NB4 (cell line): ENCODE results near the gene NTRK2.

Source experiments
- DNase-seq: peaks from one replicate; pipeline ENCODE4 v3.0.0; 2010; ENCODE audit warnings: low read depth
- H3K4me3 ChIP-seq: one replicate; pipeline ENCODE4 v1.5.1; 2011; ENCODE audit warnings: mild to moderate bottlenecking, low read depth, low read length, moderate library complexity
- MAX ChIP-seq: IDR thresholded peaks from 2 replicates; pipeline ENCODE4 v1.6.1; 2011; ENCODE audit warnings: low read depth, low read length
- MYC ChIP-seq: IDR thresholded peaks from 2 replicates; pipeline ENCODE4 v1.6.1; 2011; ENCODE audit warnings: low read depth, low read length
- POLR2A ChIP-seq: IDR thresholded peaks from 2 replicates; pipeline ENCODE4 v1.6.1; 2011; ENCODE audit warnings: mild to moderate bottlenecking; ENCODE audit not compliant: insufficient read length; ENCODE audit errors: extremely low read depth
- TF ChIP-seq, protein P1 (sequence below): IDR thresholded peaks from one replicate; pipeline ENCODE4 v1.5.1; 2012; ENCODE audit warnings: low read depth, low read length

Gene NTRK2

DNA sequence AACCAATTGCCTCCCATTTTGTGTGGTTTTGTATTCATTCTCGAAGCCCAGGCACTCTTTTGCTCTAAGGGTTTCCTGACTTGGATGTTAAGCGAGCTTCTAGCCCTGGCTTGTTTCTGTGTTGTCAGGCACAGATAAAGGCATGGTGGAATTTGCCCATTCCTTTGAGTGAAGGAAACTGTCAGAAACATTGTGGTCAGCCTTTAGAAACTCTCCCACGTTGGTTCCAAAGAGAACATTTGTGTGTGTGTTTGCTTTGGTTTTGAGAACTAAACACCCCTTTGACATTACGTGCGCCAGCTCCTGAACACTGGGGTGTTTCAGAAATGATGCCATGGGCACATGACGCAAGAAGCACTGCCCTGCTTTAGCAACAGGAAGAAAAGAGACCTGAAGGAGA lies 320.9 kb downstream of the NTRK2 start:
- H3K4me3 ChIP-seq: no peak overlapping the region
- TF ChIP-seq MYC: no peak
- TF ChIP-seq MAX: no peak
- TF ChIP-seq, protein P1, sequence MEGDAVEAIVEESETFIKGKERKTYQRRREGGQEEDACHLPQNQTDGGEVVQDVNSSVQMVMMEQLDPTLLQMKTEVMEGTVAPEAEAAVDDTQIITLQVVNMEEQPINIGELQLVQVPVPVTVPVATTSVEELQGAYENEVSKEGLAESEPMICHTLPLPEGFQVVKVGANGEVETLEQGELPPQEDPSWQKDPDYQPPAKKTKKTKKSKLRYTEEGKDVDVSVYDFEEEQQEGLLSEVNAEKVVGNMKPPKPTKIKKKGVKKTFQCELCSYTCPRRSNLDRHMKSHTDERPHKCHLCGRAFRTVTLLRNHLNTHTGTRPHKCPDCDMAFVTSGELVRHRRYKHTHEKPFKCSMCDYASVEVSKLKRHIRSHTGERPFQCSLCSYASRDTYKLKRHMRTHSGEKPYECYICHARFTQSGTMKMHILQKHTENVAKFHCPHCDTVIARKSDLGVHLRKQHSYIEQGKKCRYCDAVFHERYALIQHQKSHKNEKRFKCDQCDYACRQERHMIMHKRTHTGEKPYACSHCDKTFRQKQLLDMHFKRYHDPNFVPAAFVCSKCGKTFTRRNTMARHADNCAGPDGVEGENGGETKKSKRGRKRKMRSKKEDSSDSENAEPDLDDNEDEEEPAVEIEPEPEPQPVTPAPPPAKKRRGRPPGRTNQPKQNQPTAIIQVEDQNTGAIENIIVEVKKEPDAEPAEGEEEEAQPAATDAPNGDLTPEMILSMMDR: no peak
- TF ChIP-seq POLR2A: no peak
- no peak for DNase-seq

DNA sequence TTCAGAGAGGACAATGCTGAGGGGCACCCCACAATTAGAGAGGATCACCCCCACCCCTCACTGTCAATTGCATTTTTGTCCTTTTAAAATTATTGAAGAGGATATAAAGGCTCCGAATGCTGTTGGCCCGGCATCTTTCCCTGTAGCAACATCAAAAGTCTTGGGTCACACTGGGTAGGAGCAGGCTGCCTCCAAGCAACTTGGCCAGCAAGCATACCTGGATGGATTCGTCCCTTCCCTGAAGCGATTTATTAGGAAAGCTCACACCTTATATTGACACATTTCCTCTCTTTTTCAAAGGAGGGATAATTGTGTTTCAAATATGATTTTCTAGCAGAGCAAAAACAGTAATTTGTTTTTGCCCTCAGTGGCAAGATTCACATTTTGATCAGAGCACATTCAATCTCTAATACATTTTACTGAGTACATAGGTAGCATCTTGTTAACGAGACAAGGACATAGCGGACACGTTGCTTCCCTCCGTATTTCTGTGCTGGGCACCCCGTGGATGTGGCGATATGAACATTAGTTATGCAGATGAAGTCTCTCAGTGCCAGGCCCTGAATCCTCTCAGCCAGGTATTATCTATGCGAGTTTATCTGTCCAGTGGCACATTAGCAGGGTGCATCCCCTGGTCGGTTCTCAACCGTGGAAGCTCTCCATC lies 321.5 kb downstream of the NTRK2 start:
- TF ChIP-seq MAX: no peak
- TF ChIP-seq, protein P1: no peak
- TF ChIP-seq MYC: no peak
- no peak for TF ChIP-seq POLR2A
- no peak overlapping the region for H3K4me3 ChIP-seq
- no peak for DNase-seq

GRCh38 chr9:84991514-84991870 lies 322.0 kb downstream of the NTRK2 start:
- no peak overlapping the region for H3K4me3 ChIP-seq
- TF ChIP-seq, protein P1: no peak
- TF ChIP-seq MAX: no peak
- TF ChIP-seq POLR2A: no peak
- TF ChIP-seq MYC: no peak
- no peak for DNase-seq

GRCh38 chr9:84992381-84992780 lies 322.9 kb downstream of the NTRK2 start:
- TF ChIP-seq POLR2A (no peak), MYC (no peak), MAX (no peak)
- TF ChIP-seq, protein P1: no peak
- no peak for DNase-seq
- no peak overlapping the region for H3K4me3 ChIP-seq

- no peak overlapping the region for H3K4me3 ChIP-seq
- no peak for TF ChIP-seq MYC
- no peak for TF ChIP-seq POLR2A
- TF ChIP-seq, protein P1: no peak
- TF ChIP-seq MAX: no peak
- no peak for DNase-seq
These were observed 323.6 kb downstream of the NTRK2 start for GRCh38 chr9:84993105-84993504.

- no peak for DNase-seq
- no peak overlapping the region for H3K4me3 ChIP-seq
- TF ChIP-seq MAX (no peak), MYC (no peak), POLR2A (no peak)
- TF ChIP-seq, protein P1: no peak
These were observed 326.5 kb downstream of the NTRK2 start for GRCh38 chr9:84996029-84996428.
